Endothelial cell of umbilical vein (primary cell): ENCODE results near the gene PTPRO. TPM values are rescaled to one million over a fixed set of nuclear protein-coding genes. Genes with fewer than 3 reads are reported as not detected.

ENCODE experiments used
- BruUV-seq: library from RNA; stranded (reverse); fragments of 400-500 nt; replicated peaks from 2 replicates; lab custom pipeline; 2021; lab: Mats Ljungman, UMichigan
- CTCF ChIA-PET: fragments of 300-600, 350-600 bp; sonication (Branson Sonifier 250); formaldehyde crosslinking; loops from one replicate; lab custom pipeline; 2021; ENCODE audit warnings: antibody characterized with exemption, inconsistent platforms; lab: Charles Lee
- POLR2A ChIA-PET: fragments of 300-600, 350-600 bp; sonication (Branson Sonifier 250); formaldehyde crosslinking; loops from one replicate; lab custom pipeline; 2021; ENCODE audit warnings: antibody characterized with exemption, inconsistent platforms; lab: Charles Lee
- DNase-seq: peaks from one replicate; pipeline ENCODE4 v3.0.0-alpha.2; 2011; ENCODE audit warnings: low read depth, low spot score
- FAIRE-seq: peaks from 2 replicates; lab custom pipeline; 2011; peaks lifted over from hg19 to GRCh38; lab: Jason Lieb, UNC
- H2AFZ ChIP-seq: 2 replicates; pipeline ENCODE4 v1.6.0; 2012; ENCODE audit warnings: low read depth, low read length, control low read depth, inconsistent platforms
- H3K27ac ChIP-seq: 2 replicates; pipeline ENCODE4 v1.5.1; 2011; ENCODE audit warnings: low read depth, mild to moderate bottlenecking, control low read depth, low read length, moderate library complexity; ENCODE audit not compliant: insufficient read depth
- H3K27me3 ChIP-seq, 2 experiments: 2 replicates each; pipeline versions ENCODE4 v1.6.0 to v1.6.1; 2011; ENCODE audit warnings: low read length in 2 of 2, mixed read lengths in 1 of 2; ENCODE audit not compliant: control insufficient read depth in 2 of 2, insufficient read depth in 2 of 2
- H3K36me3 ChIP-seq, 2 experiments: 2 replicates in 1 of 2; 3 replicates in 1 of 2; pipeline ENCODE4 v1.5.1; 2011; ENCODE audit warnings: low read length in 2 of 2, mild to moderate bottlenecking in 1 of 2, moderate library complexity in 1 of 2; ENCODE audit not compliant: control insufficient read depth in 2 of 2, insufficient read depth in 2 of 2; ENCODE audit errors: extremely low read depth in 1 of 2
- H3K4me1 ChIP-seq: 3 replicates; pipeline ENCODE4 v1.5.1; 2011; ENCODE audit warnings: mild to moderate bottlenecking, low read length; ENCODE audit not compliant: control insufficient read depth, insufficient read depth; ENCODE audit errors: extremely low read depth
- H3K4me2 ChIP-seq: 2 replicates; pipeline ENCODE4 v1.6.1; 2011; ENCODE audit warnings: low read length, control low read depth, mixed read lengths; ENCODE audit not compliant: insufficient read depth
- H3K4me3 ChIP-seq, 3 experiments: fragments of 200-600 bp in 1 of 3; sonication (generic), shearing (Covaris generic) in 1 of 3; replicated peaks in 1 of 3; 2 replicates each; pipeline ENCODE4 v1.5.1; 2011 to 2016; ENCODE audit warnings: control low read depth in 3 of 3, low read length in 3 of 3, mild to moderate bottlenecking in 2 of 3, inconsistent platforms in 1 of 3, low read depth in 1 of 3, moderate library complexity in 1 of 3; ENCODE audit not compliant: insufficient read depth in 1 of 3
- H3K79me2 ChIP-seq: 2 replicates; pipeline ENCODE4 v1.6.0; 2012; ENCODE audit warnings: low read length, inconsistent platforms; ENCODE audit not compliant: control insufficient read depth, insufficient read depth
- H3K9ac ChIP-seq: replicated peaks from 2 replicates; pipeline ENCODE3; 2011; ENCODE audit warnings: low read length, control low read depth; ENCODE audit not compliant: insufficient read depth; ENCODE audit errors: extremely low read depth
- H3K9me1 ChIP-seq: replicated peaks from 3 replicates; pipeline ENCODE4 v1.6.0; 2011; ENCODE audit warnings: mild to moderate bottlenecking, low read length; ENCODE audit not compliant: control insufficient read depth, insufficient read depth; ENCODE audit errors: extremely low read depth
- H3K9me3 ChIP-seq: replicated peaks from 2 replicates; pipeline ENCODE4 v1.5.1; 2012; ENCODE audit warnings: low read length, inconsistent platforms; ENCODE audit not compliant: control insufficient read depth, insufficient read depth
- H4K20me1 ChIP-seq: replicated peaks from 2 replicates; pipeline ENCODE3; 2011; ENCODE audit warnings: mild to moderate bottlenecking, low read length; ENCODE audit not compliant: control insufficient read depth, insufficient read depth; ENCODE audit errors: extremely low read depth
- CTCF ChIP-seq, 2 donors: IDR thresholded peaks; 1 replicate in 1 of 2; 2 replicates in 1 of 2; pipeline ENCODE4 v1.5.1; 2011; ENCODE audit warnings: low read length in 2 of 2, mild to moderate bottlenecking in 2 of 2, moderate library complexity in 2 of 2, control low read depth in 1 of 2, inconsistent platforms in 1 of 2, low read depth in 1 of 2; ENCODE audit not compliant: insufficient read depth in 1 of 2; ENCODE audit errors: extremely low read depth in 1 of 2
- EZH2 ChIP-seq: IDR thresholded peaks from 2 replicates; pipeline ENCODE4 v1.6.1; 2012; ENCODE audit warnings: borderline replicate concordance, low read depth, mild to moderate bottlenecking, moderate library complexity, low read length, inconsistent platforms; ENCODE audit not compliant: severe bottlenecking
- FOS ChIP-seq: IDR thresholded peaks from 2 replicates; pipeline ENCODE4 v1.6.1; 2011; ENCODE audit warnings: mild to moderate bottlenecking, low read length, moderate library complexity, borderline replicate concordance; ENCODE audit not compliant: insufficient read depth
- GATA2 ChIP-seq: IDR thresholded peaks from 2 replicates; pipeline ENCODE4 v1.7.0; 2011; ENCODE audit warnings: low read depth, mild to moderate bottlenecking, moderate library complexity, mixed read lengths, low read length; ENCODE audit not compliant: insufficient read length, insufficient read depth
- JUN ChIP-seq: IDR thresholded peaks from 2 replicates; pipeline ENCODE4 v1.6.1; 2011; ENCODE audit warnings: borderline replicate concordance, low read depth; ENCODE audit not compliant: insufficient read length, insufficient read depth
- MAX ChIP-seq: IDR thresholded peaks from 2 replicates; pipeline ENCODE4 v1.6.1; 2011; ENCODE audit not compliant: insufficient read depth, insufficient read length
- MYC ChIP-seq: IDR thresholded peaks from one replicate; pipeline ENCODE4 v1.6.1; 2011; ENCODE audit warnings: mild to moderate bottlenecking, low read depth, low read length
- POLR2A ChIP-seq: IDR thresholded peaks from 2 replicates; pipeline ENCODE4 v1.6.1; 2012; ENCODE audit warnings: low read depth, mild to moderate bottlenecking, control low read depth, low read length
- POLR2AphosphoS5 ChIP-seq: IDR thresholded peaks from 2 replicates; pipeline ENCODE4 v1.6.1; 2012; ENCODE audit warnings: low read depth, mild to moderate bottlenecking, control low read depth, low read length, moderate library complexity; ENCODE audit not compliant: insufficient read depth
- dilution Hi-C: fragments of 300-500 bp; cut with MboI; formaldehyde crosslinking; loops from one replicate; pipeline ENCODE4 v1.15.0; 2019; ENCODE audit warnings: low sequenced_read_pairs; ENCODE audit not compliant: extremely low pct_ligation_motif_present
- intact Hi-C: fragments of 100-400 bp; cut with micrococcal nuclease; formaldehyde crosslinking; loops from one replicate; pipeline ENCODE4 v1.10.0; 2022
- polyA plus RNA-seq, 4 experiments: library from polyadenylated mRNA; depleted of rRNA in 3 of 4; stranded (reverse) in 3 of 4; unstranded in 1 of 4; fragments of >200 nt; gene quantifications; 2 replicates each; pipeline versions ENCODE4 v1.2.1 to v1.2.3, GENCODE V29; 2011 to 2012; ENCODE audit warnings: missing spikeins in 1 of 4
- total RNA-seq: library from RNA; stranded (reverse); gene quantifications from 2 replicates; pipeline ENCODE4 v1.2.3, GENCODE V29; 2021

Gene PTPRO
- total and polyA plus RNA-seq, 2 donors (not counting 3 experiments of a cell fraction or from before 2014, with no cell fraction given), result not detected

- BruUV-seq, result no TSS peak
- Histone ChIP-seq H3K27ac (no peak overlapping the region), H3K36me3 (no peaks in the 10 kb centered on the region), H3K4me2 (no peak overlapping the region), H4K20me1 (no peaks in the 10 kb centered on the region), H3K27me3 (peaks cover 2 to 5% of the 10 kb centered on the region in 2 experiments), H3K4me1 (no peaks in the 10 kb centered on the region), H3K9me3 (no peaks in the 10 kb centered on the region), H3K9ac (no peak overlapping the region), H2AFZ (no peak overlapping the region), H3K4me3 (no peak overlapping the region), H3K9me1 (no peaks in the 10 kb centered on the region), H3K79me2 (no peaks in the 10 kb centered on the region)
- no peak for DNase-seq
- FAIRE-seq, result no peak
- ChIA-PET CTCF (no interaction called here), POLR2A (no interaction called here)
- dilution Hi-C loops, result no loop called here
- intact Hi-C loops, result no loop called here
- no peak for TF ChIP-seq MYC
- TF ChIP-seq POLR2AphosphoS5, result no peak
- no peak for TF ChIP-seq GATA2
- no peak for TF ChIP-seq CTCF (IDR thresholded peaks at IDR 0.05; ENCODE audit: extremely low read depth in 1 of 2, insufficient read depth in 1 of 2, low read depth in 1 of 2, low read length in 2 of 2)
- TF ChIP-seq JUN, result no peak
Observed at GRCh38 chr12:15497671-15498292, 175.5 kb downstream of the PTPRO start.

GRCh38 chr12:15502211-15502610, 179.9 kb downstream of the PTPRO start:
- CTCF ChIA-PET, result no interaction called here
- POLR2A ChIA-PET, result no interaction called here
- TF ChIP-seq FOS (no peak), MAX (no peak), GATA2 (no peak), JUN (no peak), CTCF (IDR thresholded peaks at IDR 0.05; ENCODE audit: extremely low read depth in 1 of 2, insufficient read depth in 1 of 2, low read depth in 1 of 2, low read length in 2 of 2) (no peak), POLR2A (no peak), MYC (no peak), POLR2AphosphoS5 (no peak), EZH2 (no peak)
- no peak overlapping the region for H3K9ac ChIP-seq
- BruUV-seq, result no TSS peak
- peaks cover 2 to 3% of the 10 kb centered on the region in 2 experiments for H3K27me3 ChIP-seq
- no peaks in the 10 kb centered on the region for H3K4me1 ChIP-seq
- no peak overlapping the region for H3K4me3 ChIP-seq
- H4K20me1 ChIP-seq, result no peaks in the 10 kb centered on the region
- H3K79me2 ChIP-seq, result no peaks in the 10 kb centered on the region
- no peaks in the 10 kb centered on the region for H3K36me3 ChIP-seq
- intact Hi-C loops (no loop called here), dilution Hi-C loops (no loop called here)
- DNase-seq (no peak), FAIRE-seq (no peak)
- no peak overlapping the region for H3K27ac ChIP-seq
- no peaks in the 10 kb centered on the region for H3K9me3 ChIP-seq
- no peak overlapping the region for H2AFZ ChIP-seq
- H3K4me2 ChIP-seq, result no peak overlapping the region
- H3K9me1 ChIP-seq, result no peaks in the 10 kb centered on the region
